ENCODE measurements around the gene COL21A1. TPM values are rescaled to one million over a fixed set of nuclear protein-coding genes. Genes with fewer than 3 reads are reported as not detected.

Gene COL21A1
- total and polyA plus RNA-seq, 2 of the 13 experiments (the other 11 are each of a cell fraction or from before 2014, with no cell fraction given), result 0.13 TPM; not detected in 1

DNA sequence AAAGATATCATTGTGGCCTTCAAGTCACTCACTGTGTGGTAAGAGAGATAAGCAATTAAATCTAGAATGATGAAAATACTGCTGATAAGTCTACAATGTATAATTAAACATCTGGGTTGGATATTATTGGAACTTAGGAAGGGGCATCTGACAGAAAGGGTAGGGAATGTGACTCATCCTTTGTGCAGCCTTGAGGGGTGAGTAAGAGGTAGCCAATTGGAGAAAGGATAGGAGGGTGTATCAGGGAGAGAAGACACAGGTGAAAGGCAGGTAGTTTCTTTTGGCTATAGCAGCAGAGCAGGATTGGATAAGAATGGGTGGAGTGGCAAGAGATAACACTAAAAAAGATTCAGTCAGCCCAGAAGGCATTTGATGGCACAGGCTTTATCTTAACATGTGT is 182.0 kb downstream of the COL21A1 start:
- intact Hi-C loops (cut with micrococcal nuclease; ENCODE audit: unreplicated experiment) (no loop called here), in situ Hi-C loops (cut with HindIII; ENCODE audit: extremely low pct_ligation_motif_present, low pct_unique_long_range_greater_than_20kb) (no loop called here)
- Histone ChIP-seq H3K27me3 (ENCODE audit: control insufficient read depth in 1 of 2, insufficient read depth in 2 of 2, low read length in 2 of 2) (no peaks in the 10 kb centered on the region), H4K20me1 (ENCODE audit: insufficient read depth, low read length) (no peaks in the 10 kb centered on the region), H3K4me1 (ENCODE audit: insufficient read depth, low read length) (no peaks in the 10 kb centered on the region), H3K4me3 (replicated peaks in 1 of 3; ENCODE audit: insufficient read depth in 1 of 3, low read depth in 2 of 3, low read length in 3 of 3) (no peak overlapping the region), H3K4me2 (ENCODE audit: low read depth, low read length) (no peak overlapping the region), H3K9ac (ENCODE audit: insufficient read depth, low read depth, low read length) (no peak overlapping the region), H3K36me3 (replicated peaks in 1 of 2; ENCODE audit: control insufficient read depth in 1 of 2, insufficient read depth in 2 of 2, low read length in 2 of 2) (no peaks in the 10 kb centered on the region), H2AFZ (ENCODE audit: low read length) (no peak overlapping the region), H3K79me2 (ENCODE audit: insufficient read depth, low read length) (no peaks in the 10 kb centered on the region), H3K9me3 (ENCODE audit: low read length) (no peaks in the 10 kb centered on the region), H3K27ac (ENCODE audit: extremely low read length, insufficient read depth, low read length) (no peak overlapping the region)
- POLR2A ChIA-PET, result no interaction called here
- TF ChIP-seq ZNF772 (CRISPR knock-in tag; IDR thresholded peaks at IDR 0.05), result no peak
- TF ChIP-seq, protein P1, sequence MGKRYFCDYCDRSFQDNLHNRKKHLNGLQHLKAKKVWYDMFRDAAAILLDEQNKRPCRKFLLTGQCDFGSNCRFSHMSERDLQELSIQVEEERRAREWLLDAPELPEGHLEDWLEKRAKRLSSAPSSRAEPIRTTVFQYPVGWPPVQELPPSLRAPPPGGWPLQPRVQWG (CRISPR knock-in tag; IDR thresholded peaks at IDR 0.05; ENCODE audit: borderline replicate concordance, low read depth), result no peak
- no peak for TF ChIP-seq ZBTB38 (CRISPR knock-in tag; IDR thresholded peaks at IDR 0.05)
- no peak for TF ChIP-seq ADNP (CRISPR knock-in tag; IDR thresholded peaks at IDR 0.05)
- TF ChIP-seq, protein P2, sequence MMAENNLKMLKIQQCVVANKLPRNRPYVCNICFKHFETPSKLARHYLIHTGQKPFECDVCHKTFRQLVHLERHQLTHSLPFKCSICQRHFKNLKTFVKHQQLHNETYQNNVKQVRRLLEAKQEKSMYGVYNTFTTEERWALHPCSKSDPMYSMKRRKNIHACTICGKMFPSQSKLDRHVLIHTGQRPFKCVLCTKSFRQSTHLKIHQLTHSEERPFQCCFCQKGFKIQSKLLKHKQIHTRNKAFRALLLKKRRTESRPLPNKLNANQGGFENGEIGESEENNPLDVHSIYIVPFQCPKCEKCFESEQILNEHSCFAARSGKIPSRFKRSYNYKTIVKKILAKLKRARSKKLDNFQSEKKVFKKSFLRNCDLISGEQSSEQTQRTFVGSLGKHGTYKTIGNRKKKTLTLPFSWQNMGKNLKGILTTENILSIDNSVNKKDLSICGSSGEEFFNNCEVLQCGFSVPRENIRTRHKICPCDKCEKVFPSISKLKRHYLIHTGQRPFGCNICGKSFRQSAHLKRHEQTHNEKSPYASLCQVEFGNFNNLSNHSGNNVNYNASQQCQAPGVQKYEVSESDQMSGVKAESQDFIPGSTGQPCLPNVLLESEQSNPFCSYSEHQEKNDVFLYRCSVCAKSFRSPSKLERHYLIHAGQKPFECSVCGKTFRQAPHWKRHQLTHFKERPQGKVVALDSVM (CRISPR knock-in tag; IDR thresholded peaks at IDR 0.05), result no peak
- no peak for TF ChIP-seq ARNT2 (CRISPR knock-in tag; IDR thresholded peaks at IDR 0.05; ENCODE audit: low read depth)
- TF ChIP-seq, protein P3, sequence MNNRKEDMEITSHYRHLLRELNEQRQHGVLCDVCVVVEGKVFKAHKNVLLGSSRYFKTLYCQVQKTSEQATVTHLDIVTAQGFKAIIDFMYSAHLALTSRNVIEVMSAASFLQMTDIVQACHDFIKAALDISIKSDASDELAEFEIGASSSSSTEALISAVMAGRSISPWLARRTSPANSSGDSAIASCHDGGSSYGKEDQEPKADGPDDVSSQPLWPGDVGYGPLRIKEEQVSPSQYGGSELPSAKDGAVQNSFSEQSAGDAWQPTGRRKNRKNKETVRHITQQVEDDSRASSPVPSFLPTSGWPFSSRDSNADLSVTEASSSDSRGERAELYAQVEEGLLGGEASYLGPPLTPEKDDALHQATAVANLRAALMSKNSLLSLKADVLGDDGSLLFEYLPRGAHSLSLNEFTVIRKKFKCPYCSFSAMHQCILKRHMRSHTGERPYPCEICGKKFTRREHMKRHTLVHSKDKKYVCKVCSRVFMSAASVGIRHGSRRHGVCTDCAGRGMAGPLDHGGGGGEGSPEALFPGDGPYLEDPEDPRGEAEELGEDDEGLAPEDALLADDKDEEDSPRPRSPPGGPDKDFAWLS (CRISPR knock-in tag; IDR thresholded peaks at IDR 0.05; ENCODE audit: borderline replicate concordance), result no peak
- CTCF ChIA-PET (ENCODE audit: low intra/inter-chr PET ratio, low total read pairs), result no interaction called here
- DNase-seq (ENCODE audit: low spot score) (no peak), FAIRE-seq (no peak), ATAC-seq (no peak)
- no TSS peak for BruUV-seq (replicated peaks)

Data from HepG2 (cell line).